ENCODE measurements around the gene KCNE1.

DNA sequence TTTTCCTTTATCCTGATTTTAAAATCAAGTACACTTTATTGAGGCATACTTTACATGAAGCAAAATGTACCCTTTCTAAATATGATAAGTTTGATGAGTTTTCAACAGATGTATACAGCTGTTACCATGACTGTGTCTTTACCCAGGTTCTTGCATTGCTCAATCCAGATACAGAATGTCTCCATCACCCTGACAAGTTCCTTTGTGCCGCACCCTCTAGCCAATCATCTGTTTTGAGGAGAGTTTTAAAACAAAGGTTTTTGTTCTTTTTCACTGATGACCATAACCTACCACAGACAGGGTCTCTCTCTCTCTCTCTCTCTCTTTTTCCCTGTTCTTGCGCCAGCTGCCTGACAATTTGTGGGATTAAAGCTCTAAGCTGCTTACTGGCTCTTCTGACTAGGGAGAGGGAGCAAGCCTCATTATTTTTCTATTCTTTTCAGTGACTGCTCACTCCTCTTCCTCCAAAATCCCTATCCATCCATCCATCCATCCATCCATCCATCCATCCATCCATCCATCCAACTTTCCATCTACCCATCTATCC, 1.2 kb upstream of the KCNE1 start:
- TF ChIP-seq, protein P1, sequence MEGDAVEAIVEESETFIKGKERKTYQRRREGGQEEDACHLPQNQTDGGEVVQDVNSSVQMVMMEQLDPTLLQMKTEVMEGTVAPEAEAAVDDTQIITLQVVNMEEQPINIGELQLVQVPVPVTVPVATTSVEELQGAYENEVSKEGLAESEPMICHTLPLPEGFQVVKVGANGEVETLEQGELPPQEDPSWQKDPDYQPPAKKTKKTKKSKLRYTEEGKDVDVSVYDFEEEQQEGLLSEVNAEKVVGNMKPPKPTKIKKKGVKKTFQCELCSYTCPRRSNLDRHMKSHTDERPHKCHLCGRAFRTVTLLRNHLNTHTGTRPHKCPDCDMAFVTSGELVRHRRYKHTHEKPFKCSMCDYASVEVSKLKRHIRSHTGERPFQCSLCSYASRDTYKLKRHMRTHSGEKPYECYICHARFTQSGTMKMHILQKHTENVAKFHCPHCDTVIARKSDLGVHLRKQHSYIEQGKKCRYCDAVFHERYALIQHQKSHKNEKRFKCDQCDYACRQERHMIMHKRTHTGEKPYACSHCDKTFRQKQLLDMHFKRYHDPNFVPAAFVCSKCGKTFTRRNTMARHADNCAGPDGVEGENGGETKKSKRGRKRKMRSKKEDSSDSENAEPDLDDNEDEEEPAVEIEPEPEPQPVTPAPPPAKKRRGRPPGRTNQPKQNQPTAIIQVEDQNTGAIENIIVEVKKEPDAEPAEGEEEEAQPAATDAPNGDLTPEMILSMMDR (IDR thresholded peaks at IDR 0.05; ENCODE audit: borderline replicate concordance, extremely low read depth, low read length, poor library complexity, severe bottlenecking): no peak
- TF ChIP-seq EZH2 (IDR thresholded peaks at IDR 0.05; ENCODE audit: borderline replicate concordance, low read depth, low read length, severe bottlenecking): no peak

Data from DND-41 (cell line).